Keratinocyte (primary cell): ENCODE results near the gene TIPRL. TPM values are rescaled to one million over a fixed set of nuclear protein-coding genes. Genes with fewer than 3 reads are reported as not detected.

ENCODE experiments used
- DNase-seq: peaks from one replicate; pipeline ENCODE4 v3.0.0-alpha.2; 2011; ENCODE audit warnings: low read depth, missing footprints, low spot score
- FAIRE-seq: peaks from 2 replicates; lab custom pipeline; 2011; peaks lifted over from hg19 to GRCh38; lab: Jason Lieb, UNC
- H2AFZ ChIP-seq: 2 replicates; pipeline ENCODE4 v1.6.0; 2012; ENCODE audit warnings: low read length, control low read depth, inconsistent platforms; ENCODE audit not compliant: control insufficient read depth
- H3K27ac ChIP-seq: 2 replicates; pipeline ENCODE4 v1.5.1; 2011; ENCODE audit warnings: low read length; ENCODE audit not compliant: control insufficient read depth, insufficient read depth
- H3K27me3 ChIP-seq: 3 replicates; pipeline ENCODE4 v1.6.0; 2011; ENCODE audit warnings: low read length; ENCODE audit not compliant: control insufficient read depth, insufficient read depth; ENCODE audit errors: extremely low read depth
- H3K36me3 ChIP-seq, 2 experiments: 2 replicates in 1 of 2; 3 replicates in 1 of 2; pipeline ENCODE4 v1.5.1; 2011; ENCODE audit warnings: low read length in 2 of 2, mild to moderate bottlenecking in 1 of 2; ENCODE audit not compliant: control insufficient read depth in 2 of 2, insufficient read depth in 2 of 2; ENCODE audit errors: extremely low read depth in 1 of 2
- H3K4me1 ChIP-seq: 3 replicates; pipeline ENCODE4 v1.5.1; 2011; ENCODE audit warnings: low read length; ENCODE audit not compliant: control insufficient read depth, insufficient read depth; ENCODE audit errors: extremely low read depth
- H3K4me2 ChIP-seq: 3 replicates; pipeline ENCODE4 v1.6.0; 2011; ENCODE audit warnings: low read depth, low read length; ENCODE audit not compliant: control insufficient read depth, insufficient read depth; ENCODE audit errors: extremely low read depth
- H3K4me3 ChIP-seq, 3 experiments: fragments of 200-600 bp in 1 of 3; sonication (generic) in 1 of 3; 2 replicates in 2 of 3; 3 replicates in 1 of 3; pipeline ENCODE4 v1.5.1; 2011 to 2016; ENCODE audit warnings: low read length in 3 of 3, mild to moderate bottlenecking in 3 of 3, control low read depth in 2 of 3, inconsistent platforms in 1 of 3, low read depth in 1 of 3, mixed read lengths in 1 of 3, mixed run types in 1 of 3, moderate library complexity in 1 of 3; ENCODE audit not compliant: control insufficient read depth in 2 of 3, insufficient read depth in 2 of 3; ENCODE audit errors: extremely low read depth in 1 of 3
- H3K79me2 ChIP-seq: 2 replicates; pipeline ENCODE4 v1.6.0; 2012; ENCODE audit warnings: low read length; ENCODE audit not compliant: control insufficient read depth, insufficient read depth
- H3K9ac ChIP-seq: 3 replicates; pipeline ENCODE4 v1.6.0; 2011; ENCODE audit warnings: low read length; ENCODE audit not compliant: control insufficient read depth, insufficient read depth; ENCODE audit errors: extremely low read depth
- H3K9me1 ChIP-seq: 3 replicates; pipeline ENCODE4 v1.6.0; 2011; ENCODE audit warnings: low read length; ENCODE audit not compliant: control insufficient read depth, insufficient read depth; ENCODE audit errors: extremely low read depth
- H3K9me3 ChIP-seq: 2 replicates; pipeline ENCODE4 v1.5.1; 2012; ENCODE audit warnings: low read depth, low read length; ENCODE audit not compliant: control insufficient read depth
- H4K20me1 ChIP-seq: 3 replicates; pipeline ENCODE4 v1.6.0; 2011; ENCODE audit warnings: low read length; ENCODE audit not compliant: control insufficient read depth, insufficient read depth; ENCODE audit errors: extremely low read depth
- CTCF ChIP-seq, 3 experiments: IDR thresholded peaks in 1 of 3; conservative IDR thresholded peaks in 1 of 3; optimal IDR thresholded peaks in 1 of 3; 2 replicates in 2 of 3; 3 replicates in 1 of 3; pipeline versions ENCODE3 to v1.5.1; 2011; ENCODE audit warnings: low read length in 3 of 3, mild to moderate bottlenecking in 3 of 3, moderate library complexity in 2 of 3, control low read depth in 1 of 3, inconsistent platforms in 1 of 3; ENCODE audit not compliant: insufficient read depth in 2 of 3; ENCODE audit errors: extremely low read depth in 1 of 3
- EZH2 ChIP-seq: IDR thresholded peaks from one replicate; pipeline ENCODE4 v1.6.1; 2012; ENCODE audit warnings: inconsistent platforms, mild to moderate bottlenecking, low read length, moderate library complexity
- dilution Hi-C: fragments of 300-500 bp; cut with MboI; formaldehyde crosslinking; loops from one replicate; pipeline ENCODE4 v1.7.0; 2020; ENCODE audit warnings: low sequenced_read_pairs; ENCODE audit not compliant: extremely low pct_ligation_motif_present
- polyA plus RNA-seq, 5 experiments: library from polyadenylated mRNA; depleted of rRNA in 3 of 5; stranded (reverse) in 3 of 5; stranded (forward) in 1 of 5; unstranded in 1 of 5; fragments of >200 nt; gene quantifications; 1 replicate in 1 of 5; 2 replicates in 3 of 5; 3 replicates in 1 of 5; pipeline versions ENCODE4 v1.2.1 to v1.2.3, GENCODE V29; 2011 to 2012; ENCODE audit warnings: missing spikeins in 2 of 5, low read depth in 1 of 5, low replicate concordance in 1 of 5
- small RNA-seq, 3 experiments: library from RNA; depleted of rRNA; stranded (forward); fragments of <200 nt; gene quantifications; one replicate each; pipeline ENCODE3, GENCODE V24; 2012; ENCODE audit warnings: low read depth in 3 of 3, low replicate concordance in 1 of 3; ENCODE audit not compliant: insufficient read length in 3 of 3

TIPRL gene
- polyA plus RNA-seq, 1 donor (not counting 4 experiments of a cell fraction or from before 2014, with no cell fraction given), result 62.5 TPM

- TF ChIP-seq EZH2, result no peak
- TF ChIP-seq CTCF (optimal IDR thresholded peaks at IDR 0.05 in 1 of 3, IDR thresholded peaks at IDR 0.05 in 1 of 3, conservative IDR thresholded peaks at IDR 0.05 in 1 of 3; ENCODE audit: extremely low read depth in 1 of 3, insufficient read depth in 2 of 3, low read length in 3 of 3), result no peak
- DNase-seq, result no peak
- Histone ChIP-seq H3K27ac (no peak overlapping the region), H3K27me3 (no peaks in the 10 kb centered on the region), H3K9me3 (no peaks in the 10 kb centered on the region), H3K79me2 (peaks cover 15% of the 10 kb centered on the region), H4K20me1 (no peaks in the 10 kb centered on the region), H3K9me1 (no peaks in the 10 kb centered on the region), H2AFZ (no peak overlapping the region), H3K36me3 (peaks cover 21 to 28% of the 10 kb centered on the region in 2 experiments), H3K4me1 (no peaks in the 10 kb centered on the region), H3K9ac (no peak overlapping the region), H3K4me3 (no peak overlapping the region), H3K4me2 (no peak overlapping the region)
- no peak for FAIRE-seq
- dilution Hi-C loops, result no loop called here
Observed at GRCh38 chr1:168245042-168245441, 66.3 kb downstream of the TIPRL start.

GRCh38 chr1:168246506-168246905 is 67.7 kb downstream of the TIPRL start:
- TF ChIP-seq EZH2 (no peak), CTCF (optimal IDR thresholded peaks at IDR 0.05 in 1 of 3, IDR thresholded peaks at IDR 0.05 in 1 of 3, conservative IDR thresholded peaks at IDR 0.05 in 1 of 3; ENCODE audit: extremely low read depth in 1 of 3, insufficient read depth in 2 of 3, low read length in 3 of 3) (no peak)
- Histone ChIP-seq H3K9ac (no peak overlapping the region), H3K36me3 (peaks cover 20 to 32% of the 10 kb centered on the region in 2 experiments), H3K27me3 (no peaks in the 10 kb centered on the region), H3K4me2 (no peak overlapping the region), H3K79me2 (peaks cover 21% of the 10 kb centered on the region), H3K27ac (no peak overlapping the region), H4K20me1 (no peaks in the 10 kb centered on the region), H3K9me3 (no peaks in the 10 kb centered on the region), H3K4me1 (no peaks in the 10 kb centered on the region), H3K4me3 (no peak overlapping the region), H2AFZ (no peak overlapping the region), H3K9me1 (no peaks in the 10 kb centered on the region)
- dilution Hi-C loops, result no loop called here
- no peak for DNase-seq
- no peak for FAIRE-seq

Small RNAs within 50 kb of the gene (small RNA-seq; reads per million reads assigned to genes)
- 0 reads per million in 3 experiments for gene AL021397.1

Other genes with a start within 250 kb of the TIPRL start
- 70.0 to 109 TPM (median 78.6 TPM) in 3 replicates for gene DCAF6, start 242.3 kb upstream of the TIPRL start, polyA plus RNA-seq
- 27.1 to 61.6 TPM (median 36.2 TPM) in 3 replicates for gene MPC2, start 241.9 kb upstream of the TIPRL start, polyA plus RNA-seq
- gene GPR161, start 42.0 kb upstream of the TIPRL start, polyA plus RNA-seq, result 7.8 to 11.6 TPM (median 9.1 TPM) in 3 replicates
- 21.2 to 38.7 TPM (median 27.6 TPM) in 3 replicates for gene SFT2D2, start 47.0 kb downstream of the TIPRL start, polyA plus RNA-seq
- 0.65 to 1.2 TPM (median 0.93 TPM) in 3 replicates for gene TBX19, start 101.9 kb downstream of the TIPRL start, polyA plus RNA-seq